DMS 273 (cell line): ENCODE results near the gene MFAP4.

ENCODE experiments used
- DNase-seq: peaks from one replicate; lab custom pipeline; 2025; ENCODE audit not compliant: unreplicated experiment; lab: John Stamatoyannopoulos, UW

MFAP4 gene

GRCh38 chr17:19336938-19337711 lies 49.9 kb downstream of the MFAP4 start:
- no peak for DNase-seq

GRCh38 chr17:19335951-19336631 lies 50.9 kb downstream of the MFAP4 start:
- DNase-seq, result no peak

- DNase-seq, result no peak
Measured at GRCh38 chr17:19334331-19334730, 52.7 kb downstream of the MFAP4 start.

GRCh38 chr17:19333736-19334290 lies 53.2 kb downstream of the MFAP4 start:
- DNase-seq, result no peak
